PC-9 (cell line): Measurements from ENCODE around the gene HBG1. TPM values are rescaled to one million over a fixed set of nuclear protein-coding genes. Genes with fewer than 3 reads are reported as not detected.
"Not testable (repeated sequence)": the region's sequence is repeated elsewhere in the genome, so short reads cannot be mapped to it uniquely, and the experiment has no call there.

Experiments
- BruUV-seq: library from RNA; stranded (reverse); fragments of 400-500 nt; replicated peaks from 2 replicates; lab custom pipeline; 2021; lab: Mats Ljungman, UMichigan
- CTCF ChIA-PET: fragments of 300-600 bp; sonication (Branson Sonifier 250); formaldehyde crosslinking; loops from one replicate; lab custom pipeline; 2022; ENCODE audit warnings: antibody characterized with exemption; lab: Charles Lee
- POLR2A ChIA-PET: fragments of 300-600 bp; sonication (Branson Sonifier 250); formaldehyde crosslinking; loops from one replicate; lab custom pipeline; 2022; ENCODE audit warnings: antibody characterized with exemption; ENCODE audit not compliant: unreplicated experiment; lab: Charles Lee
- DNase-seq, 2 experiments: peaks; one replicate each; pipeline versions ENCODE4 v3.0.0 to v3.0.0-alpha.2; 2015 to 2022; ENCODE audit warnings: mixed read lengths in 1 of 2
- H2AFZ ChIP-seq: fragments of 200-600 bp; sonication (generic); 2 replicates; pipeline ENCODE4 v1.8.1; 2017; ENCODE audit warnings: antibody characterized with exemption
- H3F3A ChIP-seq: fragments of 200-600 bp; sonication (generic); 2 replicates; pipeline ENCODE4 v1.8.1; 2017; ENCODE audit warnings: antibody characterized with exemption, mild to moderate bottlenecking, low read depth; ENCODE audit not compliant: insufficient read depth
- H3K27ac ChIP-seq: fragments of 200-600 bp; sonication (generic); 2 replicates; pipeline ENCODE4 v1.6.1; 2016; ENCODE audit warnings: mixed run types
- H3K27me3 ChIP-seq: fragments of 200-600 bp; sonication (generic); 2 replicates; pipeline ENCODE4 v1.6.1; 2016; ENCODE audit warnings: low read depth, mixed run types; ENCODE audit not compliant: insufficient read depth
- H3K36me3 ChIP-seq: fragments of 200-600 bp; sonication (generic); 2 replicates; pipeline ENCODE4 v1.6.1; 2016; ENCODE audit warnings: low read depth, mixed run types
- H3K4me1 ChIP-seq: fragments of 200-600 bp; sonication (generic); replicated peaks from 2 replicates; pipeline ENCODE4 v1.6.1; 2016; ENCODE audit warnings: mixed run types; ENCODE audit not compliant: insufficient read depth
- H3K4me2 ChIP-seq: fragments of 200-600 bp; sonication (generic); 2 replicates; pipeline ENCODE4 v1.6.1; 2017; ENCODE audit warnings: mixed run types
- H3K4me3 ChIP-seq: fragments of 200-600 bp; sonication (generic); 2 replicates; pipeline ENCODE4 v1.6.1; 2016; ENCODE audit warnings: mixed run types
- H3K79me2 ChIP-seq: fragments of 200-600 bp; sonication (generic); 2 replicates; pipeline ENCODE4 v1.6.1; 2017; ENCODE audit warnings: low read depth, mixed run types
- H3K9me2 ChIP-seq: fragments of 200-600 bp; sonication (generic); 2 replicates; pipeline ENCODE4 v1.8.1; 2017; ENCODE audit warnings: mild to moderate bottlenecking; ENCODE audit not compliant: insufficient read depth
- H3K9me3 ChIP-seq: fragments of 200-600 bp; sonication (generic); 2 replicates; pipeline ENCODE4 v1.8.1; 2016; ENCODE audit warnings: low read depth; ENCODE audit not compliant: insufficient read depth
- H4K20me1 ChIP-seq: fragments of 200-600 bp; sonication (generic); 2 replicates; pipeline ENCODE4 v1.8.1; 2017; ENCODE audit not compliant: insufficient read depth
- EZH2 ChIP-seq: fragments of 200-600 bp; sonication (generic); IDR thresholded peaks from 2 replicates; pipeline ENCODE4 v1.8.0; 2017; ENCODE audit warnings: antibody characterized with exemption, low read depth
- intact Hi-C: fragments of 100-400 bp; cut with micrococcal nuclease; formaldehyde crosslinking; loops from one replicate; pipeline ENCODE4 v1.10.0; 2022; ENCODE audit not compliant: unreplicated experiment
- total RNA-seq: library from RNA; stranded (reverse); gene quantifications from 2 replicates; pipeline ENCODE4 v1.2.3, GENCODE V29; 2021
- TF ChIP-seq, protein P1 (sequence below): fragments of 200-600 bp; sonication (generic); conservative IDR thresholded peaks from 2 replicates; pipeline ENCODE4 v1.6.1; 2017; ENCODE audit warnings: mixed run types, antibody characterized with exemption, mild to moderate bottlenecking, moderate library complexity

Gene HBG1
- total RNA-seq, 1 experiment from 2014 or later, result not detected

DNA sequence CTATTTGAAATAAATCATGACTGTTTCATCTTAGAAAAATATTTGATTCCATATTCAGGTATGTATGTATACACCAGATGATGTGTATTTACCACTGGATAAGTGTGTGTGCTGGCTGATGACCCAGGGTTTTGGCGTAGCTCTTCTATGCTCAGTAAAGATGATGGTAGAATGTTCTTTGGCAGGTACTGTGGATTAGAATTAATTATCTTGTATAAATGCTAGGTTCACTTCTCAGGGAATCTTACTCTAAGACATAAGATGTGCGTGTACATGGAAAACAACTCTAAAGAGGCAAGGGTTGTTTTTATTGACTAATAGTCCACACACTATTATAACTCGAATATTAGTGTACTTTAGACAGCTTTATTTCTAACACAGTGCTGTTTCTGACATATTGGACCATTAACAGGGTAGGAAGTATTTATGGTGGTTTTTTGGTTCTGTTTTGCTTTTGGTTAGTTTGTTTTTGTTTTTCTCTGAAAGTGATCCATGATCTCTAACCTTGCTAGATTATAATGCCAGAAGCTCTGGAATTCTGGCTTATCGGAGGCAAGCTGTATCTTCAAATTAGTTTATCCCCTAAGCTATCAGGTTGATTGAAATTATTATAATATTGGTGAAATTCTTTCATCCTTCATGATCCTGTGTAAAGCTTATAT is 1.0 kb upstream of the HBG1 start:
- no peak for DNase-seq
- Histone ChIP-seq H3K9me3 (no peaks in the 10 kb centered on the region), H3K4me2 (no peak overlapping the region), H2AFZ (no peak overlapping the region), H3K27me3 (0 out of 2 replicates have a peak, but pooled peaks cover 2% of the 10 kb centered on the region), H4K20me1 (no peaks in the 10 kb centered on the region), H3K4me1 (no peaks in the 10 kb centered on the region), H3K4me3 (no peak overlapping the region), H3K79me2 (no peaks in the 10 kb centered on the region), H3K36me3 (no peaks in the 10 kb centered on the region), H3F3A (no peaks in the 10 kb centered on the region), H3K9me2 (no peaks in the 10 kb centered on the region), H3K27ac (no peak overlapping the region)
- intact Hi-C loops, result no loop called here
- BruUV-seq, result no TSS peak
- CTCF ChIA-PET, result no interaction called here
- POLR2A ChIA-PET, result no interaction called here
- TF ChIP-seq, protein P1, sequence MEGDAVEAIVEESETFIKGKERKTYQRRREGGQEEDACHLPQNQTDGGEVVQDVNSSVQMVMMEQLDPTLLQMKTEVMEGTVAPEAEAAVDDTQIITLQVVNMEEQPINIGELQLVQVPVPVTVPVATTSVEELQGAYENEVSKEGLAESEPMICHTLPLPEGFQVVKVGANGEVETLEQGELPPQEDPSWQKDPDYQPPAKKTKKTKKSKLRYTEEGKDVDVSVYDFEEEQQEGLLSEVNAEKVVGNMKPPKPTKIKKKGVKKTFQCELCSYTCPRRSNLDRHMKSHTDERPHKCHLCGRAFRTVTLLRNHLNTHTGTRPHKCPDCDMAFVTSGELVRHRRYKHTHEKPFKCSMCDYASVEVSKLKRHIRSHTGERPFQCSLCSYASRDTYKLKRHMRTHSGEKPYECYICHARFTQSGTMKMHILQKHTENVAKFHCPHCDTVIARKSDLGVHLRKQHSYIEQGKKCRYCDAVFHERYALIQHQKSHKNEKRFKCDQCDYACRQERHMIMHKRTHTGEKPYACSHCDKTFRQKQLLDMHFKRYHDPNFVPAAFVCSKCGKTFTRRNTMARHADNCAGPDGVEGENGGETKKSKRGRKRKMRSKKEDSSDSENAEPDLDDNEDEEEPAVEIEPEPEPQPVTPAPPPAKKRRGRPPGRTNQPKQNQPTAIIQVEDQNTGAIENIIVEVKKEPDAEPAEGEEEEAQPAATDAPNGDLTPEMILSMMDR, result no peak
- TF ChIP-seq EZH2, result no peak

DNA sequence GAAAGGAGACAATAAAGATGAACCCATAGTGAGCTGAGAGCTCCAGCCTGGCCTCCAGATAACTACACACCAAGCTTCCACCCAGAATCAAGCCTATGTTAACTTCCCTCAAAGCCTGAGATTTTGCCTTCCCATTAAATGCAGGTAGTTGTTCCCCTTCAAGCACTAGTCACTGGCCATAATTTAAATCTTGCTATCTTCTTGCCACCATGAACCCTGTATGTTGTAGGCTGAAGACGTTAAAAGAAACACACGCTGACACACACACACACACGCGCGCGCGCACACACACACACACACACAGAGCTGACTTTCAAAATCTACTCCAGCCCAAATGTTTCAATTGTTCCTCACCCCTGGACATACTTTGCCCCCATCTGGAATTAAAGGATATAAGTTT is 1.2 kb downstream of the HBG1 start:
- H3K9me3 ChIP-seq, H3K4me1 ChIP-seq, intact Hi-C loops, H3K79me2 ChIP-seq, H3K4me2 ChIP-seq, H4K20me1 ChIP-seq, H3F3A ChIP-seq, CTCF ChIA-PET, H3K27ac ChIP-seq, H3K4me3 ChIP-seq, H2AFZ ChIP-seq, H3K9me2 ChIP-seq, H3K36me3 ChIP-seq, POLR2A ChIA-PET, H3K27me3 ChIP-seq, BruUV-seq, DNase-seq: not testable (repeated sequence)

DNA sequence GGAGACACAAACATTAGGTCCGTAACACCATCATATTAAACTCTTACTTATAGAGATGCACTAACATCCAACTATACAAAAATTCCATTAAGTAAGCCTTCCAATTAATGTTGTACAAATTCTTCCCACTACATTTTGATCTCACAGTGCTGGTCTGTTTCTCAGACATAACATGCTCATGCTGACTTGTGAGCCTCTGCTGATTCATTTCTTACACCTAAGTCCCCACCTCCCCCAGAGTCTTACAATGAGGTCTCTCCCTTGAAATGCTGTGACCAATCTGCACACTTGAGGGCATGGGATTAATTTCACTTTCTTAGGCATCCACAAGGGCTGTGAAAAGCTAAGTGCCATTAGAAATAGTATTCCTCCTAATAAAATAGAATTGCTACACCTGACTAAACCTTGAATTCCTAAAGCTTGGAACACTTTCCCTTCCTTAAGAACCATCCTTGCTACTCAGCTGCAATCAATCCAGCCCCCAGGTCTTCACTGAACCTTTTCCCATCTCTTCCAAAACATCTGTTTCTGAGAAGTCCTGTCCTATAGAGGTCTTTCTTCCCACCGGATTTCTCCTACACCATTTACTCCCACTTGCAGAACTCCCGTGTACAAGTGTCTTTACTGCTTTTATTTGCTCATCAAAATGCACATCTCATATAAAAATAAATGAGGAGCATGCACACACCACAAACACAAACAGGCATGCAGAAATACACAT is 2.0 kb downstream of the HBG1 start:
- BruUV-seq, result no TSS peak
- Histone ChIP-seq H3K4me1 (no peaks in the 10 kb centered on the region), H3K27ac (no peak overlapping the region), H3K4me3 (no peak overlapping the region), H3K9me3 (no peaks in the 10 kb centered on the region), H3K9me2 (no peaks in the 10 kb centered on the region), H2AFZ (no peak overlapping the region), H3K27me3 (0 out of 2 replicates have a peak, but pooled peaks cover 2% of the 10 kb centered on the region), H3K4me2 (no peak overlapping the region), H4K20me1 (no peaks in the 10 kb centered on the region), H3K36me3 (no peaks in the 10 kb centered on the region), H3K79me2 (no peaks in the 10 kb centered on the region), H3F3A (no peaks in the 10 kb centered on the region)
- CTCF ChIA-PET, result no interaction called here
- intact Hi-C loops, result no loop called here
- DNase-seq, result no peak
- POLR2A ChIA-PET, result no interaction called here
- TF ChIP-seq, protein P1, result no peak
- TF ChIP-seq EZH2, result no peak
